HT1080 (cell line): ENCODE data around the gene CYREN. TPM values are rescaled to one million over a fixed set of nuclear protein-coding genes. Genes with fewer than 3 reads are reported as not detected.

ENCODE experiments used
- small RNA-seq: library from RNA; depleted of rRNA; stranded (forward); fragments of <200 nt; gene quantifications from one replicate; pipeline ENCODE3, GENCODE V24; 2014
- total RNA-seq: library from RNA; depleted of rRNA; stranded (reverse); fragments of >200 nt; shearing (Covaris generic); gene quantifications from 2 replicates; pipeline ENCODE4 v1.2.3, GENCODE V29; 2014; rRNA removed

CYREN gene
- total RNA-seq, 1 experiment from 2014 or later = 69.9 TPM

Small RNA genes within 50 kb of the gene (small RNA-seq; reads per million reads assigned to genes)
- gene MIR6509 = not detected

Other genes with a start within 250 kb of the CYREN start
- gene AGBL3, start 184.2 kb downstream of the CYREN start, total RNA-seq = 1.1 and 1.2 TPM in 2 replicates
- 0.60 and 1.8 TPM in 2 replicates for gene TMEM140, start 22.6 kb downstream of the CYREN start, total RNA-seq
- 3.9 and 4.1 TPM in 2 replicates for gene WDR91, start 40.8 kb upstream of the CYREN start, total RNA-seq
- not detected in 2 replicates for gene STRA8, start 63.1 kb upstream of the CYREN start, total RNA-seq